PC-9 (cell line): ENCODE data around the gene PLEKHM2.

Experiments
- EZH2 ChIP-seq: fragments of 200-600 bp; sonication (generic); IDR thresholded peaks from 2 replicates; pipeline ENCODE4 v1.8.0; 2017; ENCODE audit warnings: antibody characterized with exemption, low read depth
- TF ChIP-seq, protein P1 (sequence below): fragments of 200-600 bp; sonication (generic); conservative IDR thresholded peaks from 2 replicates; pipeline ENCODE4 v1.6.1; 2017; ENCODE audit warnings: mixed run types, antibody characterized with exemption, mild to moderate bottlenecking, moderate library complexity

DNA sequence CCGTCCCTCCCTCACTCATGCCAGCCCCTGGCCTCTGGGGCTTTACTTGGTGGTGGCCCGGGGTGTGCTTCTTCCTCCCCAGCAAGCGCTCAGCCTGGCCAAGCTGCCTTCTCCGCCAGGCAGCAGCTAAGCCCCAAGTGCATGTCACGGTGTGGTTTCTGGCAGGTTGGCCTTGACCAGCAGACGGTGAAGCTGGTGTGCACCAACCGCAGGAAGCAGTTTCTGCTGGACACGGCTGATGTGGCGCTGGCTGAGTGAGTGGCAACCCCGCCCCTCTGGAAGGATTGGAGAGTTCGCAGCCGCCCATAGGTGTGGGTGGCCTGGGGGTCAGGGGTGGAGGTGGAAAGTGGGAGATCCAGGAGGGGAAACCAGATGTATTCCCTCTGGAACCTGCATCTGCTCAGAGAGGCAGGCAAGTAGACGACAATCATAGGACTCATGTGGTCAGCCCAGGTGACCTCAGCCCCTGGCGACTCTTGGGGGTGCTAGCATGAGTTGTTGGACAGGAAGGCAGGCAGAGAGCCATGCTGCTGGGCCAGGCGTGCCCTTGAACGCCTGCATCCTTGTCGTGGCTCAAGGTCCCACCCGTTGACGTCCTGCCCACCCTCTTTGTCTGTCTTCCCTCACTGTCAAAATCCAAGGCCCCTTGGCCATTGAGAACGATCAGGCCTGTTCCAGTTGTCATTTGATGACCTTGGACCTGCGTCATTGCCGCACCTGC is 45.0 kb downstream of the PLEKHM2 start:
- TF ChIP-seq, protein P1, sequence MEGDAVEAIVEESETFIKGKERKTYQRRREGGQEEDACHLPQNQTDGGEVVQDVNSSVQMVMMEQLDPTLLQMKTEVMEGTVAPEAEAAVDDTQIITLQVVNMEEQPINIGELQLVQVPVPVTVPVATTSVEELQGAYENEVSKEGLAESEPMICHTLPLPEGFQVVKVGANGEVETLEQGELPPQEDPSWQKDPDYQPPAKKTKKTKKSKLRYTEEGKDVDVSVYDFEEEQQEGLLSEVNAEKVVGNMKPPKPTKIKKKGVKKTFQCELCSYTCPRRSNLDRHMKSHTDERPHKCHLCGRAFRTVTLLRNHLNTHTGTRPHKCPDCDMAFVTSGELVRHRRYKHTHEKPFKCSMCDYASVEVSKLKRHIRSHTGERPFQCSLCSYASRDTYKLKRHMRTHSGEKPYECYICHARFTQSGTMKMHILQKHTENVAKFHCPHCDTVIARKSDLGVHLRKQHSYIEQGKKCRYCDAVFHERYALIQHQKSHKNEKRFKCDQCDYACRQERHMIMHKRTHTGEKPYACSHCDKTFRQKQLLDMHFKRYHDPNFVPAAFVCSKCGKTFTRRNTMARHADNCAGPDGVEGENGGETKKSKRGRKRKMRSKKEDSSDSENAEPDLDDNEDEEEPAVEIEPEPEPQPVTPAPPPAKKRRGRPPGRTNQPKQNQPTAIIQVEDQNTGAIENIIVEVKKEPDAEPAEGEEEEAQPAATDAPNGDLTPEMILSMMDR = no peak
- TF ChIP-seq EZH2 = no peak
